Hindlimb muscle (tissue), 1 donor: Measurements from ENCODE around the gene SLC25A15. TPM values are rescaled to one million over a fixed set of nuclear protein-coding genes. Genes with fewer than 3 reads are reported as not detected.

Source experiments
- DNase-seq: peaks from one replicate; pipeline ENCODE4 v3.0.0-alpha.2; 2013
- polyA plus RNA-seq: library from polyadenylated mRNA; unstranded; fragments of 120-200 nt; gene quantifications from one replicate; pipeline ENCODE4 v1.2.1, GENCODE V29; 2013; ENCODE audit not compliant: insufficient read length

SLC25A15 gene
- polyA plus RNA-seq, result 12.6 TPM

DNA sequence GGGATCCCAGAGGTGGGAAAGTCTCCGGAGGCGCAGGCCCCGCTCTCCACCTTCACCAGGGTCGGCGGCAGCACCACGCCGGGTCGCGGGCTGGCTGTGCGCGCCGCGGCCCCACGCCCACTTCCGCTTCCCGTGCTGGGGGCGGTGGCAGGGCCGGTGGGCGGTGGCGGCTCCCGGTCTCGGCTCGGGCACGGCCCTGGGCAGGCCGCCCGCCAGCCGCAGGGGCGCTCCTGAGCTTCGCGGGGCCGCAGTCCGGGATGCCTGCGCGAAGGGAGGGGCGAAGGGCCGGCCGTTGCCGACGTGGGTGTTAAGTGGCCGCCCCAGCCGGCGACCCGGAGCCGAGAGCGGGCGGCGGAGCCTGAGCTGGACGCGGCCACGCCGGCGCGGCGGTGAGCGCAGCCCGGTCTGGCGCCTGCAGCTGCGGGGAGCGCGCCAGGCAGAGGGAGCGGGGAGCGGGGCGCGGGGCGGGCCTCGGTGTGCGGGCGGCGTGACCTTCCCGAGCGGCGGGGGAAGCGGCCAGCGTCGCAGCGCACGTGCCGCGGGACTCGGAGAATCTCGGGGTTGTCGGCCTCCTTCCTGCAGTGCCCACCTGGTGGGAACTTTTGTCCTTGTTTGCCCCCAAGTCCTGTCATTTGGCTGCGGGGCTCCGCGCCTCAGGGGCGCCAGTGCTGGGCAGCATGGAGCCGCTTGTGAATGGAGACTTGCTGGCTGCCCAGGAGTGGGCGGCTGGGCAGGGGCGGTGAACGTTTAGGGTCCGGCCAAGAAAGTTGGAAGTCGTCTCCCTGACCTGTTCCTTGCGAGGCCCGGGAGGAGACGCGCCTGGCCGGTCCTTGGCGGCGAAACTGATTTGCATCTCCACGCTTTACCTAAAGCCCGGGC lies at the start of gene SLC25A15:
Gene SLC25A15, plus strand, starts transcription at position 337 of the 879 bp plus-strand sequence. CDS start 3,616 bp downstream, outside the sequence.
- peak; percentile 73 for DNase-seq

DNA sequence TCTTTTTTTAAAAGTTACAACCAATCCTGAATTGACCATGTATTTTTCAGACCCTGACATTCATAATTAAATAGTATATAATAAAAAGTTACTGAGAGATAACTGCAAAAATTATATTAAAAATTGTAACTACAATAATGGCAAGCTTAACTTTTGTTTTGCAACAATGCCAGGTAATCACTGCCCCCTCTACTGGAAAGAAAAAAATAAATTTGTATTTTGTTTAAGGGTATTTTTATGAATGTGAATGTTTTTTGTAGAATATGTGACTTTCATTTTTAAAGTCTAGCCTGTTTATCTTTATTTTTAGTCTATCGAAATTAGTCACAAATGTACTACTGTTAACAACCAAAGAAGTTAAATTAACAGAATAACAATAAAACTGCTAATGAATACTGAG lies 40.1 kb upstream of the SLC25A15 start:
- no peak for DNase-seq

DNA sequence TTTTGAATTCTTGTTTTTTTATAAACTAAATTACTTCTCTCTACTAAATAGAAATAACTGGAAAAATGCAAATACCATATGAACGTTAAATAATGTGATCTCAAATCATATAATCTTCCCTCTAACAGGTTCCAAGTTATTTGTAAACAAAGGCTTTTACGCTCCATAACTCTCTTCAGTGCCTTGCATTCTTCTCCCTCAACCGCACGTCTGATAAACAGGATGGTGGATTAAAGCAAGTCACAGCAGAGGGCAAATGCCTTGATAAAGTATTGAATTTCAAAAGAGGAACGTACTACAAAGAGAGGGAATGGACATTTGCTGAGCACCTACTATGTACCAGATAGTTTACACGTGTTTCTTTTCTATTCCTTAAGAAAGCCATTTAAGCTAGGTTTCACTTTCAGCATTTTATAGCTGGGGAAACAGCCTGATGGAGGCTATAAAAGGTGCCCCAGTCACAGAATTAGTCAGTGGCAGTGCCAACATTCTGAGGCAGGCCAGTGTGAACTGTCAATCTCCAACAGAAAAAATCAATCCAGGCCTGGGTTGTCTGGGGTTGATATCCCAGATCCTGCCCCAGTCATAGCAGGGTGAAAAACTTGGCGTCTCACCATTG lies 34.2 kb upstream of the SLC25A15 start:
- DNase-seq, result no peak

DNA sequence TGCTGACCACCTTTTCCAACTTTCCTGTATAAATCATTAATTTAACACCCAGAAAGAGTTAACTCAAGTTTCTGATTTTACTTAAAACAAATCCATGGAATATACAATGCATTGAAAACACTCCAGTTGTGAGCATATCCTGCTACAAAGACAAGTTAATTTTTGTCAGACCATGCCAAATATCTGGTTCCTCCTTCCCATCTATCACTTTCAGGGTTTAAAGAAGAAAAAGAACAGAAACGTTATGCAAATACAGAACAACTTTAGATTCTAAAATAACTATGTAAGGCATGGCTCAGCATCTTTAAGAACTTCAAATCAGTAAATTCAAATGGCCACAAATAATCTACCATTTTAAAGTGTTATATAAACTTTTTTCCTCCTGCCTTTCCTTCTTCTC lies 33.4 kb upstream of the SLC25A15 start:
- no peak for DNase-seq

DNA sequence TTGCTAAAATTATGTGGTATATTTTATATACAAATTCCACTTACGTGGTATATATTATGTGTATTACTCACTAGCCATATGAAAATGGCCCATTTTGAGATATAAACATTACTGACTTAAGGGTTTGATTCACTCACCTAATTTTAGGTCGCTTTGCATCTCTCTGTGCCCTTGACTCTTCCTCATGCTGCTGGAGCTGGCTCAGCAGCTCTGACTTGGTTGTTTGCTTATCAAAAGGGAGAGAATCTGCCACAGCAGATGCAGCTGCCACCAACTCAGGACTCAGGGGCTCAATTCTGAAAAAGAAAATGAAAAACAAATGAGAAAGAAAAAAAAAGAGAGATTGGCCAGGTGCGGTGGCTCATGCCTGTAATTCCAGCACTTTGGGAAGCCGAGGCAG lies 30.6 kb upstream of the SLC25A15 start:
- no peak for DNase-seq

DNA sequence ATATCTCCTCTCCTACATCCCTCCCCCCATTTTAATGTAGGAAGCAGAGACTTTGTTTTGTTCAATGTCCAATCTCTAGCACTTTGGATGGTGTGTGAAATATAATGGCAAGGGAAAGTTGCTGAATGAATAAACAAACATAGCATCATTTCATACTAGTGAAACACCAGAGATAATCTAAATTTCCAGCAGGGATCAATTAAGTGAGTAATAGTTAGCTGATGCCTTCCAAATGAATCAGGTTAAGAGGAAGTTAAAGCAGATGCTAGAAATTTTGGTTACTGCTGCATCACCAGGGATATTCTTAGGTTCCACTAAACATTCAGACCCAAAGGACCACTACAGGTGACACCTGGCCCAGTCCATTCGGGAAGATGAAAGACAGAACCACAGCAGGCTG lies 26.6 kb upstream of the SLC25A15 start:
- DNase-seq, result no peak

DNA sequence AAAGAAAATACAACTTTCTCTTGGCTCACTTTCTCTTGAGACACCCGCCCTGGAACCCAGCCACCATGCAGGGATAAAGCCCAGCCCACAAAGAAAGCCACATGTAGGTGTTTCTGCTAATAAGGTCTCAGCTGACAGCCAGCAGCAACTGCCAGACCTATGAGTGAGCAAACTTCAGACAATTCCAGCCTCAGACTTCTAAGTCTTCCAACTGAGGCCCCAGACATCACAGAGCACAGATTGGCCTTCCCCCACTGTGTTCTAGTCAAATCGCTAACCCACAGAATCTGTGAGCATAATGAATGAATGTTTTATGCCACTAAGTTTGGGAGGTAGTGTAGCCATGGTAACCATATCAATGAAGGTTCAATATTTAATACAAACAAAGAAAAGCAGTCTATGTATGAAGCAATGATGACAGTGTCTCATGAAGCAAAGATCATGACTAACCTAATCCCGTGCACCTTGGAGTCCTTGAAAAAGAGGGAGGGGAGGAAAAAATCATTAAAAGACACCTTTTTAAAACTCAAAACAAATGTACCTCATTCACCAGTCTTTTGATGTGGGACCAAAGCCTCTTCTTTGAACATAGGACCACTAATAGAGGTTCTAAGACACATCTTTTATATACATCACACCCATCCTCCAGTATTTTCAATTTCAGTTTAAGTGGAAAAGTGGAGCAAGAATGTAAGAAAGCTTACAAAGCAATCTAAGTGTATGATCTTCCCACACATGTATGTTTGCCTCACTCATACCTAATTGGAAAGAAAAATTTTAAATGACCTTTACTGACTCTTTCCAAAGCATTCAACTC lies 24.6 kb upstream of the SLC25A15 start:
- no peak for DNase-seq

DNA sequence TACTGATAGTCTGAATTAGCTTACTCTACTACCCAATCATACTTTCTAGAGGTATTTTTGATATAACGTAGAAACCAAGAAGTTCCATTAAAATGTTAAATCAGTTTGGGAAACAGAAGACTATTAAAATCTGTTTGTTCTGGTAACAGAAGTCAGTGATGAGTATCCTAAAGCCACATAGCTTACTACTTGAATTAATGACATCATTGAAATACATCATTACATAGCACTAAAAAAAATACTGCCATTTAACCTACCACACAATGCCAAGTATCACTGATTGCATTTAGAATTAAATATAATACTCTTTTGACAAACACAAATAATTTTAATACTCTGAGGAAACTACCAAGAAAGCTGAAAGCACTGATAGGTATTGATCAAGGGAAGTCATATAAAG lies 23.8 kb upstream of the SLC25A15 start:
- DNase-seq, result no peak

DNA sequence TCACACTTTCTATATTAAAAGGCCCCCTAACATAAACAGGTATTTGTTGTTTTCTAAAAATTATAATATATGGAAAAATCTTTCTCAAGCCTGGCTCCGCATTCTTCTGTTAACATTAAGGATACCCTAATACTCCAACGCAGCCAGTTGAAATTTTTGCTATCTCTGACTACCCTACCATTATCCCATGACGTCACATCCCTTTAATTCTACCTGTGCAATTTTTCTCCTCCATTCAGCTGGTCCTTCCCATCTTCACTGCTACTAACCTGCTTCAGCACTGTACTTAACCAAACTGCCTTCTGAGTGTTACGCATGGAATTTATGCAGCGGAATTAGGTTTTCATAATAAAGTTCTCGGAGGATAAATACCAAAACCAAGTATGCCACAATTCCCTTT lies 19.4 kb upstream of the SLC25A15 start:
- no peak for DNase-seq

DNA sequence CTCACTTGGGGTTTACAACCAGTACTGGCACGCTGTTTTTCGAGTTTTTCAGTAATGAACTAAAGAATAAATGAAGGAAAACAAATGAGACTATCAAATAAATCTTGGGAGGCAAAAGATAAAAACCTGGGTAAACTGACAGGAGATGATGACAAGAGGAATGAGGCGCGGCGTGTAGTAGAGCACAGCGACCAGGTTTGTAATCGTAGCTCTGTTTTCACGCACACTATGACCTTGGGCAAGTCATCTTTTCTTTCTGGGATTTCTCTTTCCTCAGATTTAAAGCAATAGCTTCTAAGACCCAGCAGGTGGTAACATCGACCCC lies 18.8 kb upstream of the SLC25A15 start:
- no peak for DNase-seq

DNA sequence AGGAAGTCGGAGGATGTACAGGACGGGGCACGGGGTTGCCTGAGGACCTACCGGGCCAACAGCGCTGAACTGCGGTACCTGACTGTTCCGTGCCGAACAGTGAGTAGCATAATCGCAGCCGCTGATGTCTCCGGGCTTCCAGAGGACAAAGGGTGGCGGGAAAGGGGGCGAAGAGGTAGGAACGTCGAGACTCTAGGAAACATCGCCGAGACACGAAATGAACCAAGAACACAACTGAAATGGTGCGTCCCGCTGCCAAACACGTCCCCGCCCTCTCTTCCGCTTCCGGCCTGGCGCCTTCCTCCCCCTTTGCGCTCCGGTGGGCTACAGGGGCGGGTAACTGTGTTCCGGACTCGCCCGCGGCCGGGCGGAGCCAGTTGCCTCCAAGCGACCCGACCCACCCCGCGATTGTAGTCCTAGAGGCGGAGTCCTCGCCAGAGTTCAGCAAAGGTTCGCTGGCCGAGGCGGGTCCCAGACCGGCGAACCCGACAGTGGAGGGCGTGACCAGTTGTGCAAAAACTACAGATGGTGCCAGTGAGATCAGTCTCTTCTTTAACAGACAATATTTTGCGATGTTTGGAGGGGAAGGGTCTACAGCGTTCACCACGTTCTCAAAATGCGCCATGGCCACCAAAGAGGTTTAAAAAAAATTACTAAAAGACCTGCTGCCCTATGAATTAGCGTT lies 18.3 kb upstream of the SLC25A15 start, which contains the start of gene MRPS31:
Gene MRPS31, minus strand, starts transcription at position 257 of the 685 bp plus-strand sequence. Its CDS starts 54 bp downstream, at position 203.
- peak; percentile 96 for DNase-seq

DNA sequence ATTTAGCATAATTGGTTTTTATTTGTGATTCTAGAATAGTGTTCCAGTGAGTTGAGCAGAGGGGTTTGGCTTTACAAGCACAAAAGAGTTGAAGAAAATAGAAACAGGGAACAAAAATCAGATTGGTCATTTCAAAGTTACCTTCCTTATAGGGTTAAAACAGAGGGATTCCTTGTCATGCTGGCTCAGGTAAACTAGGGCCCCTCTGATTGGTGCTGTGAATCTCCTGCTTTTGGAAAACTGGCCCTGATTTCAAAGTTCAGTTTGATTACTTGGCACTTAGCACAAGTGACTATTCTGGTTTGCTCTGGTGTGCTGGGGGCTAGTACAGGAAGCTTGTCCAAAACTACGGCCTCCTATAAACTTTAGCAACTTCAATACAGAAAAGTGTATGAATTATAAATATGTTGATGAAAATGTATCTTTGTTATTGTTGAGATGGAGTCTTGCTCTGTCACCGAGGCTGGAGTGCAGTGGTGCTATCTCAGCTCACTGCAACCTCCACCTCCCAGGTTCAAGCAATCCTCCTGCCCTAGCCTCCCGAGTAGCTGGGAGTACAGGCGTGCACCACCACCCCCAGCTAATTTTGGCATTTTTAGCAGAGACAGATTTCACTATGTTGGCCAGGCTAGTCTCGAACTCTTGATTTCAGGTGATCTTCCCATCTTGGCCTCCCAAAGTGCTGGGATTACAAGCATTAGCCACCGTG lies 16.5 kb upstream of the SLC25A15 start:
- DNase-seq, result no peak

DNA sequence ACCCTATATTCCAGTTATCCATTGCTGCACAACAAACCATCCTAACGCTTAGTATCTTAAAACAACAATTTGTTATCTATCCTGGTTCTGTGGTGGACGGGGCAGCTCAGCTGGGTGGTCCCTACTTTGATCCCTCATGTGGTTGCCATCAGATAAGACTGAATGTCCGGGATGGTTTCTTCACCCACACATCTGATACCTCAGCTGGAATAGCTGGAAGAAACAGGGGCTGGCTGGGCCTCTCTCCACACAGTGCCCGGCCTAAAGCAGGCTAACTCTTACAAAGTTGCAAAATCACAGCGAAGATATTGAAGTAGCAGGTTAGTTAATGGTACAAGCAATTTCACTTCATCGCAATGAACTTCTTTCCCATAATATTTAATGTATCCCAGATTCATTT lies 14.7 kb upstream of the SLC25A15 start:
- no peak for DNase-seq

DNA sequence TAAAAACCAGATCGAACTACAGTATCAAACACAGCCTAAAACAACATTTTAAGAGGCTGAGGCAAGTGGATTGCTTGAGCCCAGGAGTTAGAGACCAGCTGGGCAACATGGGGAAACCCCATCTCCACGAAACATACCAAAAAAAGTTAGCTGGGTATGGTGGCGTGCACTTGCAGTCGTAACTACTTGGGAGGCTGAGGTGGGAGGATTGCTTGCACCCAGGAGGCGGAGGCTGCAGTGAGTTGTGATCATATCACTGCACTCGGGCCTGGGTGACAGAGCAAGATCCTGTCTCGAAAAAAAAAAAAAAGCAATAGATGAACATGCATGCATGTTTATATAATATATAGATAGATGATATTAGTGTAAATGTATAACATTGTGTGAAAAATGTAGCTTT lies 13.2 kb upstream of the SLC25A15 start:
- no peak for DNase-seq

DNA sequence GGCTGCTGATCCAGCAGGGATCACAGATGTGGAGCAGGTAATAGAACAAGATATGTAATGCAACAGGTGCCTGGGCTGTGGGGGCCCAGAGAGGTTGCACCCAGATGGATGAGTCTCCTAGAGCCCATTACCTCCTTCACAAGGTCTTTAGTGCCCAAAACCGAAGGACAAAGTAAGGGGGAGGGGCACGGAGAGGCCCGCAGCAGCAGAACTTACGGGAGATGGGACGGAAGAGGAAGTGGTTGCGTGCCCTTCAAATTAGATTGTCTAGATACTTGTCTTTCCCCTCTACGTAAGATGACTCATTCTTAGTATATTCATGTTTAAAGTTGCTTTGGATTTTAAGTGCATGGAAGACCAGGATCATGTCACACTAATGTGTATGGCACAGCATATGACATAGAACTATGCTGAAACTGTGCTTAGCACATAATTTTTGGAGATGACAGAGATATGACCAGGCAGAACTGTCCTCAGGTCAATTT lies 12.7 kb upstream of the SLC25A15 start:
- DNase-seq, result no peak

DNA sequence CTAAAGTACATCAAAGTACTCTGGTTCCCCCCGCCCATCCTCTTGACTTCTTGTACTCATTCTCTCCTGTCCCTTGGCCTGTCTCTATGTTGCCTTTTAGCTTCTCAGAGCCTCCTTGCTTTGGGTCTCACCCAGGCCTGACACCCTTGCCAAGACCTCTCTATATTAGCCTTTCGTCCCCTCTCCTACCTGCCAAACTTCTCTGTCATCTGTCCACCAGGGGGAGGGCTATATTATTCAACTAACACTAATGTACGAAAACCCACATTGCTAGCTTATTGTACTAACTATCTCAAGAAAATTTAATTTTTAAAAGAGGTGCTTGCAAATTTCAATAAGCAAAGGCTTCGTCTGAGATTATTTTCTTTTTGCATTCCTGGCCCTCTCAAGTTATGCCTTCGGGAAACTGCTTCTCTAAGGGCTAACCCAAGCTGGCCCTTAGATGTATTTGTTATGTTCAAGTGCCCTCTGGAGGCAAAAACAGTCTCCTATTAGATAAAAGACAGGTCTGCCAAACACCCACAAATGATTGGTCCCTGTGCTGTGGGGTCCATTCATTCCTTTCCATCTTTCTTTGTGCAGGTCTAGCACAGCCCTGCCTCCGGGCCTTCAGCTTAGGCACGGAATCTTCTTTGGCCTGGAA lies 12.1 kb upstream of the SLC25A15 start:
- DNase-seq, result peak; percentile 32

DNA sequence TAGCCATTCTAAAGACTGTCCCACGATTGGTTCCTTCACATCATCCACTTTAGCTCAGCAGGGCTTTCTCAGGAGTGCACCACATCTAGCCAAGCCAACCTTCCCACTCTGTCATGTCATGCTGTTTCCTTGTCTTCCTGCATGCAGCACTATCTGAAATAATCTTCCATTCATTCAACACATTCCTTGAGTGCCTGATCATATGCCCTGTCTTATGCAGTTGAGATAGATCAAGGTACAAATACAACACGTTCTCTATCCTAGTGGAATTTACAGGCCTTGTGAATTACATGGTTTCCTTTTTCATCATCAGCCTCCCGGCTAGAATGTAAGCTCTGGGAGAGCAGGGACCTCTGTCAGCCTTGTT lies 11.6 kb upstream of the SLC25A15 start:
- no peak for DNase-seq

DNA sequence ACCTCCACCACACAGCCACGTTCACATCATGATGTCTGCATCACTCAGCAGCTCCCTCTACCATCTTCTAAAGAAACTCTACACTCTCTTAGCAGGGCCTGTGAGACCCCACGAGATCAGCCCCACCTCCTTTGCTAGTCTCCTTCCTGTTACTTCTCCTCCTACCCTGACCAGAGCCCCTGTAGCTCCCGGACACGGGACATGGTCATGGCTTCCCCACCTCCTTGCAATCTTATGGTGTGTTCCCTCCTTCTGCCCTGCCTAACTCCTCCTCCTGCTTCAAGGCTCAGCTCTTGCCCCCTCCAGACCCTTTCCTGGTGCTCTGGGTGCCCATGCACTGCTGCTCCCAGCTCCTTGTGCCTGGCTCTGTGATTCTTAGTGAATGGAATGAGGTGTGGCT lies 10.4 kb upstream of the SLC25A15 start:
- DNase-seq, result no peak

DNA sequence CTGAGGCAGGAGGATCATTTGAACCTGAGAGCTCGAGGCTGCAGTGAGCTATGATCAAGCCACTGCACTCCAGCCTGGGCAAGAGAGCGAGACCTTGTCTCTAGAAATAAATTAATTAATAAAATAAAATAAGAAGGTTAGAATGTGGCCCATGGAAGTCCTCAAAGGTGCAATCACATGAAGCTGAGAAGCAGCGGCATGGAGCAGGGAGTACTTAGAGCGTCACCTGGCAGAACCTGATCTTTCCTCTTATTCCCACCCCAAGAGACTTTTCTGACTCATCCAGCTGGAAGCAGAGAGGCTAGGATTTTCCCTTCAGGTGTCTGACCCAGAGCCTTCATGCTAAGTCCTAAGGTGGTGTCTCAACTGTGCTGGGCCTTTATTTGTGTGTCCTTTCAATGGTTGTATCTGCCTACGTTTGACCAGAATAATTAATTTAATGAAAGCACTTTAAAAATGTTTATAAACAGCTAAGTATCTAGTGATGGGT lies 9.6 kb upstream of the SLC25A15 start:
- DNase-seq, result no peak

DNA sequence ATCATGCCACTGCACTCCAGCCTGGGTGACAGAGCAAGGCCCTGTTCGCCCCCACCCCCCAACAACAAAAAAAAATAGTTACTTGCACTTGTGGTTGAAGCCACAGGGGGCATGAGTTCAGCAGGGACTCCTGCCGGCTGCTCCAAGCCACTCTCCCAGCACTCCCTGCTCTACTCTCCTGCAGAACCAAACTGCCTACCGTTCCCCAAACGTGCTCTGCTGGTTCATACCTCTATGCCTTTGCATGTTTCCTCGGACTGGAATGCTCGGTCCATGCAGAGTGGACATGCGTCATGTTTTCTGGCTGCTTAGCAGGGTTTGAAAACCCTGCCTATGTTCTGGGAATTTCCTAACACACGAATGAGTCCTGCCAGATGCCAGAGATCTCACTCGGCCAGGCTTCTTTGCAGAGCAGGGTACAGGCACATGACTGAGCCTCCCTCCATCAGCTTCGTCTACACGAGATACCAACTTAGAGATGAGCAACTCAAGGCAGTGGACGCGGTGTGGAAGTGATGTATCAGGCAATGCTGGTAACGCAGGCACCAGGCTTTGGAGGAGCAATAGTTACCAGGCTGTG lies 8.5 kb upstream of the SLC25A15 start:
- DNase-seq, result no peak

DNA sequence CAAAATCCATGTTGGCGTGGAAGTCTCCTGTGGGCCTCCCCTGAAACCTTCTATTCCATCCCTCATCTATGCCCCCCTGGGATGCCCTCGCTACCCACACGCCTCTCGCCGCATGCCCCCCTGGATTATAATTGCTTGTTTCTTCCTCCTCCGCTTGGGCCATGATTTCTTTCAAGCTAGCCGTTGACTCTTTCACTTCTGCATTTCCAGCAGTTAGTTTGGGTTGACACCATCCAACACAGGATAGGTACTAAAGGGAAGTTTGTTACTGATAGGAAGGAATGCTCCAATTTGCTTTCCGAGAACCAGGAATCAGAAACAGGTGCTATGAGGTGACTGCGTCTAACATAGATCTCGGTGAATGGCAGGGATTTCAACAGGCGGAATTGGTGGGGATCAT lies 7.7 kb upstream of the SLC25A15 start:
- DNase-seq, result no peak
